Measurements from ENCODE around the gene SPRR2E.
"Not testable (repeated sequence)": the region's sequence is repeated elsewhere in the genome, so short reads cannot be mapped to it uniquely, and the experiment has no call there.

SPRR2E gene

GRCh38 chr1:153140484-153140883 is 46.2 kb upstream of the SPRR2E start (continued):
- TF ChIP-seq ZNF645 (tag by site-specific recombination; IDR thresholded peaks at IDR 0.05), result no peak

GRCh38 chr1:153133743-153134142 is 39.4 kb upstream of the SPRR2E start:
- POLR2A ChIA-PET, result no interaction called here

DNA sequence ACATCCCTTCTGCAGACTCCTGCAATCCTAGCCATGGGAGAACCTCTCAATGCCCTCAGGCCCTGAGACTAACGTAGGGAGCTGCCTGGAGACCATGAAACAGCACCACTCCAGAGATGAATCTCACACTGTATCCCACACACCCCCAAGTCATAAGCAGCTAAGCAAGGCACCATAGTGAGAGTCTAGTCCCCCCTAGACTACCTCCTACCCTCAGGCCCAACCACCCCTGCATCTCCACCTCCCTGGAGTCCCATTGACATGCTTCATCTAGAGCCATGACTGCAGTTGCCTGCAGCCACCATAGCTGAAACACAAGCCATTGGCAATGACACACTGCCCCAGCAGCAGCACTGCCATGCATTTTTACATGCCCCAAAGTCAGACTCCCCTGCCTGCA is 38.9 kb upstream of the SPRR2E start:
- TF ChIP-seq ZNF404 (tag by site-specific recombination; IDR thresholded peaks at IDR 0.05) (no peak), ZNF555 (tag by site-specific recombination; conservative IDR thresholded peaks at IDR 0.05) (no peak), ZNF10 (tag by site-specific recombination; IDR thresholded peaks at IDR 0.05) (no peak), ZBTB17 (tag by site-specific recombination; IDR thresholded peaks at IDR 0.05) (no peak)
- Histone ChIP-seq H3K4me3 (ENCODE audit: low read depth, low read length) (no peak overlapping the region), H3K27ac (ENCODE audit: extremely low read depth, low read depth, low read length) (no peak overlapping the region), H3K9me3 (ENCODE audit: control insufficient read depth, insufficient read depth, low read depth, low read length) (no peaks in the 10 kb centered on the region), H3K4me1 (ENCODE audit: control insufficient read depth, insufficient read depth, low read length) (no peaks in the 10 kb centered on the region), H3K36me3 (ENCODE audit: control insufficient read depth in 2 of 2, insufficient read depth in 1 of 2, low read length in 2 of 2) (no peaks in the 10 kb centered on the region)
- ChIA-PET POLR2A (no interaction called here), CTCF (interaction anchor here (0.7 kb wide), 1 partner anchor 42 kb away, joined by 3 read pairs; no protein-coding TSS in a partner anchor)

More at GRCh38 chr1:153133743-153134142, 39.4 kb upstream of the SPRR2E start:
- TF ChIP-seq ZNF660 (tag by site-specific recombination; IDR thresholded peaks at IDR 0.05) (no peak), ZIC2 (tag by site-specific recombination; IDR thresholded peaks at IDR 0.05) (no peak), ZNF239 (tag by site-specific recombination; IDR thresholded peaks at IDR 0.05) (no peak), ZNF473 (tag by site-specific recombination; IDR thresholded peaks at IDR 0.05) (no peak)
- TF ChIP-seq, protein P1, sequence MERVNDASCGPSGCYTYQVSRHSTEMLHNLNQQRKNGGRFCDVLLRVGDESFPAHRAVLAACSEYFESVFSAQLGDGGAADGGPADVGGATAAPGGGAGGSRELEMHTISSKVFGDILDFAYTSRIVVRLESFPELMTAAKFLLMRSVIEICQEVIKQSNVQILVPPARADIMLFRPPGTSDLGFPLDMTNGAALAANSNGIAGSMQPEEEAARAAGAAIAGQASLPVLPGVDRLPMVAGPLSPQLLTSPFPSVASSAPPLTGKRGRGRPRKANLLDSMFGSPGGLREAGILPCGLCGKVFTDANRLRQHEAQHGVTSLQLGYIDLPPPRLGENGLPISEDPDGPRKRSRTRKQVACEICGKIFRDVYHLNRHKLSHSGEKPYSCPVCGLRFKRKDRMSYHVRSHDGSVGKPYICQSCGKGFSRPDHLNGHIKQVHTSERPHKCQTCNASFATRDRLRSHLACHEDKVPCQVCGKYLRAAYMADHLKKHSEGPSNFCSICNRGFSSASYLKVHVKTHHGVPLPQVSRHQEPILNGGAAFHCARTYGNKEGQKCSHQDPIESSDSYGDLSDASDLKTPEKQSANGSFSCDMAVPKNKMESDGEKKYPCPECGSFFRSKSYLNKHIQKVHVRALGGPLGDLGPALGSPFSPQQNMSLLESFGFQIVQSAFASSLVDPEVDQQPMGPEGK (tag by site-specific recombination; IDR thresholded peaks at IDR 0.05), result no peak
- TF ChIP-seq, protein P2, sequence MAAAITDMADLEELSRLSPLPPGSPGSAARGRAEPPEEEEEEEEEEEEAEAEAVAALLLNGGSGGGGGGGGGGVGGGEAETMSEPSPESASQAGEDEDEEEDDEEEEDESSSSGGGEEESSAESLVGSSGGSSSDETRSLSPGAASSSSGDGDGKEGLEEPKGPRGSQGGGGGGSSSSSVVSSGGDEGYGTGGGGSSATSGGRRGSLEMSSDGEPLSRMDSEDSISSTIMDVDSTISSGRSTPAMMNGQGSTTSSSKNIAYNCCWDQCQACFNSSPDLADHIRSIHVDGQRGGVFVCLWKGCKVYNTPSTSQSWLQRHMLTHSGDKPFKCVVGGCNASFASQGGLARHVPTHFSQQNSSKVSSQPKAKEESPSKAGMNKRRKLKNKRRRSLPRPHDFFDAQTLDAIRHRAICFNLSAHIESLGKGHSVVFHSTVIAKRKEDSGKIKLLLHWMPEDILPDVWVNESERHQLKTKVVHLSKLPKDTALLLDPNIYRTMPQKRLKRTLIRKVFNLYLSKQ (tag by site-specific recombination; IDR thresholded peaks at IDR 0.05; ENCODE audit: borderline replicate concordance), result no peak
- H3K27ac ChIP-seq (ENCODE audit: extremely low read depth, low read depth, low read length), result no peak overlapping the region
- CTCF ChIA-PET, result interaction anchor here (0.7 kb wide), 1 partner anchor 42 kb away, joined by 3 read pairs; no protein-coding TSS in a partner anchor
- no peaks in the 10 kb centered on the region for H3K9me3 ChIP-seq (ENCODE audit: control insufficient read depth, insufficient read depth, low read depth, low read length)
- H3K4me3 ChIP-seq (ENCODE audit: low read depth, low read length), result no peak overlapping the region
- H3K36me3 ChIP-seq (ENCODE audit: control insufficient read depth in 2 of 2, insufficient read depth in 1 of 2, low read length in 2 of 2), result no peaks in the 10 kb centered on the region
- H3K4me1 ChIP-seq (ENCODE audit: control insufficient read depth, insufficient read depth, low read length), result no peaks in the 10 kb centered on the region

GRCh38 chr1:153128688-153129087 is 34.4 kb upstream of the SPRR2E start:
- POLR2A ChIA-PET, result interaction anchor here (0.6 kb wide), 1 partner anchor 230 kb away, joined by 3 read pairs; no protein-coding TSS in a partner anchor
- H3K4me1 ChIP-seq (ENCODE audit: control insufficient read depth, insufficient read depth, low read length); H3K9me3 ChIP-seq (ENCODE audit: control insufficient read depth, insufficient read depth, low read depth, low read length); H3K4me3 ChIP-seq (ENCODE audit: low read depth, low read length); CTCF ChIA-PET; H3K27ac ChIP-seq (ENCODE audit: extremely low read depth, low read depth, low read length); H3K36me3 ChIP-seq (ENCODE audit: control insufficient read depth in 2 of 2, insufficient read depth in 1 of 2, low read length in 2 of 2): not testable (repeated sequence)

DNA sequence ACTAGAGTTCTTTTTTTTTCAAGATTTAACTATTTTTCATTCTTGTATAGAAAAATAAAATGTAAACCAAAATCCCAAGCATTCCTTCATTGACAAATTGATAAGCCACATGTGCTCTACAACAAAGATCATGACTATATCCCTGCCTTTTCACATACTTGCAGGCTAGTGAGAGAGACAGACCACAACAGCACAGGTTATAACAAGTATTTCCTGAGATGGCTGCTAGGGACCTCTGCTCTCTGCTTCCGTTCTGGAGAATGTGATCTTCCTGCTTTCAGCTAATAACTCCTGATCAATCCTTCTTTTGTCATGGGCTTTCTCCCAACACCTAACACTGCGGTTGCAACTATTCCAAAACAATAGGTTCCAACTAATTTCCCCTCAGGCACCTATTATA is 33.0 kb upstream of the SPRR2E start:
- CTCF ChIA-PET, result interaction anchor here (0.6 to 0.7 kb wide), 2 partner anchors 106 to 147 kb away, joined by 3 read pairs; no protein-coding TSS in a partner anchor
- Histone ChIP-seq H3K36me3 (ENCODE audit: control insufficient read depth in 2 of 2, insufficient read depth in 1 of 2, low read length in 2 of 2) (no peaks in the 10 kb centered on the region), H3K9me3 (ENCODE audit: control insufficient read depth, insufficient read depth, low read depth, low read length) (no peaks in the 10 kb centered on the region), H3K4me3 (ENCODE audit: low read depth, low read length) (no peak overlapping the region), H3K4me1 (ENCODE audit: control insufficient read depth, insufficient read depth, low read length) (peaks cover 4% of the 10 kb centered on the region; the same call in 1 of the 2 replicates), H3K27ac (ENCODE audit: extremely low read depth, low read depth, low read length) (no peak overlapping the region)
- TF ChIP-seq GLI4 (tag by site-specific recombination; IDR thresholded peaks at IDR 0.05) (no peak), ZNF211 (tag by site-specific recombination; IDR thresholded peaks at IDR 0.05; ENCODE audit: low read depth) (no peak), ZNF18 (tag by site-specific recombination; IDR thresholded peaks at IDR 0.05) (no peak), EGR2 (tag by site-specific recombination; IDR thresholded peaks at IDR 0.05; ENCODE audit: low read depth) (no peak), MYNN (tag by site-specific recombination; IDR thresholded peaks at IDR 0.05; ENCODE audit: borderline replicate concordance) (no peak), ZNF621 (tag by site-specific recombination; IDR thresholded peaks at IDR 0.05) (no peak), ZNF48 (tag by site-specific recombination; IDR thresholded peaks at IDR 0.05) (no peak), ZNF341 (tag by site-specific recombination; IDR thresholded peaks at IDR 0.05; ENCODE audit: low read depth) (no peak)
- POLR2A ChIA-PET, result no interaction called here
